ENCODE data around the gene ADAR.

Gene ADAR

GRCh38 chr1:154615411-154615810 is 7.4 kb upstream of the ADAR start:
- no peak for DNase-seq (ENCODE audit: low read depth)

GRCh38 chr1:154614901-154615300 is 6.9 kb upstream of the ADAR start:
- no peak for DNase-seq (ENCODE audit: low read depth)

GRCh38 chr1:154614247-154614646 is 6.3 kb upstream of the ADAR start:
- no peak for DNase-seq (ENCODE audit: low read depth)

- no peak for DNase-seq (ENCODE audit: low read depth)
These were observed 3.3 kb upstream of the ADAR start for GRCh38 chr1:154611150-154611862.

- DNase-seq (ENCODE audit: low read depth) = no peak
These were observed 1.7 kb upstream of the ADAR start for GRCh38 chr1:154609398-154610380.

- DNase-seq (ENCODE audit: low read depth) = no peak
These were observed 648 bp upstream of the ADAR start for GRCh38 chr1:154608397-154609270.

GRCh38 chr1:154607106-154607608 is 829 bp downstream of the ADAR start:
- no peak for DNase-seq (ENCODE audit: low read depth)

GRCh38 chr1:154605534-154605933 is 2.5 kb downstream of the ADAR start:
- no peak for DNase-seq (ENCODE audit: low read depth)

GRCh38 chr1:154603317-154603716 is 4.7 kb downstream of the ADAR start:
- no peak for DNase-seq (ENCODE audit: low read depth)

- DNase-seq (ENCODE audit: low read depth) = no peak
These were observed 8.3 kb downstream of the ADAR start for GRCh38 chr1:154599658-154600057.

GRCh38 chr1:154598871-154599635 is 8.9 kb downstream of the ADAR start:
- DNase-seq (ENCODE audit: low read depth) = no peak

GRCh38 chr1:154595621-154596020 is 12.4 kb downstream of the ADAR start:
- no peak for DNase-seq (ENCODE audit: low read depth)

GRCh38 chr1:154594811-154595210 is 13.2 kb downstream of the ADAR start:
- no peak for DNase-seq (ENCODE audit: low read depth)

GRCh38 chr1:154593390-154593789 is 14.6 kb downstream of the ADAR start:
- DNase-seq (ENCODE audit: low read depth) = no peak

- no peak for DNase-seq (ENCODE audit: low read depth)
These were observed 16.8 kb downstream of the ADAR start for GRCh38 chr1:154591206-154591605.

- no peak for DNase-seq (ENCODE audit: low read depth)
These were observed 17.2 kb downstream of the ADAR start for GRCh38 chr1:154590756-154591155.

GRCh38 chr1:154589780-154590179 is 18.2 kb downstream of the ADAR start:
- DNase-seq (ENCODE audit: low read depth) = no peak

- DNase-seq (ENCODE audit: low read depth) = no peak
These were observed 21.3 kb downstream of the ADAR start for GRCh38 chr1:154586641-154587040.

GRCh38 chr1:154586231-154586630 is 21.8 kb downstream of the ADAR start:
- no peak for DNase-seq (ENCODE audit: low read depth)

GRCh38 chr1:154584267-154584994 is 23.6 kb downstream of the ADAR start:
- DNase-seq (ENCODE audit: low read depth) = no peak

All from HS-27A (cell line).